CD8-positive, alpha-beta memory T cell (primary cell): ENCODE results near the gene CDKN2AIPNL. TPM values are rescaled to one million over a fixed set of nuclear protein-coding genes. Genes with fewer than 3 reads are reported as not detected.

Source experiments
- CTCF ChIA-PET: fragments of 350-600 bp; sonication (Branson Sonifier 250); formaldehyde crosslinking; loops from one replicate; lab custom pipeline; 2021; ENCODE audit warnings: antibody characterized with exemption; lab: Charles Lee
- POLR2A ChIA-PET: fragments of 350-600 bp; sonication (Branson Sonifier 250); formaldehyde crosslinking; loops from one replicate; lab custom pipeline; 2021; ENCODE audit warnings: antibody characterized with exemption; lab: Charles Lee
- DNase-seq, 5 donors: peaks; one replicate each; pipeline versions ENCODE4 v3.0.0 to v3.0.0-alpha.2; 2020 to 2022; ENCODE audit warnings: mixed read lengths in 1 of 5
- H3K27ac ChIP-seq: one replicate; pipeline ENCODE4 v1.7.0; 2013; ENCODE audit warnings: low read depth, mild to moderate bottlenecking, low read length, moderate library complexity
- H3K27me3 ChIP-seq: 2 replicates; pipeline ENCODE4 v1.7.0; 2013; ENCODE audit warnings: low read length, mild to moderate bottlenecking; ENCODE audit not compliant: insufficient read depth, poor library complexity, severe bottlenecking
- H3K36me3 ChIP-seq: 2 replicates; pipeline ENCODE4 v1.7.0; 2013; ENCODE audit warnings: mild to moderate bottlenecking, low read length, moderate library complexity; ENCODE audit not compliant: insufficient read depth
- H3K4me1 ChIP-seq: 2 replicates; pipeline ENCODE4 v1.7.0; 2013; ENCODE audit warnings: mild to moderate bottlenecking, low read length, moderate library complexity; ENCODE audit not compliant: insufficient read depth
- H3K4me3 ChIP-seq: 2 replicates; pipeline ENCODE4 v1.7.0; 2013; ENCODE audit warnings: mild to moderate bottlenecking, low read length
- H3K9me3 ChIP-seq: 2 replicates; pipeline ENCODE4 v1.7.0; 2013; ENCODE audit warnings: mild to moderate bottlenecking, low read length
- H3K27ac Mint-ChIP-seq, 8 donors: one replicate each; pipeline ENCODE4 v1.8.0; 2020 to 2021; ENCODE audit warnings: mixed read lengths in 8 of 8, mild to moderate bottlenecking in 6 of 8, inconsistent platforms in 3 of 8, moderate library complexity in 3 of 8
- H3K27me3 Mint-ChIP-seq, 2 donors: one replicate each; pipeline ENCODE4 v1.8.0; 2020 to 2021; ENCODE audit warnings: mixed read lengths in 2 of 2, mild to moderate bottlenecking in 1 of 2, moderate library complexity in 1 of 2
- H3K36me3 Mint-ChIP-seq, 3 donors: one replicate each; pipeline ENCODE4 v1.8.0; 2020 to 2021; ENCODE audit warnings: mixed read lengths in 3 of 3, inconsistent platforms in 1 of 3, mild to moderate bottlenecking in 1 of 3
- H3K4me1 Mint-ChIP-seq, 3 donors: one replicate each; pipeline ENCODE4 v1.8.0; 2020 to 2021; ENCODE audit warnings: mixed read lengths in 3 of 3, inconsistent platforms in 1 of 3, mild to moderate bottlenecking in 1 of 3
- H3K4me3 Mint-ChIP-seq, 7 donors: one replicate each; pipeline ENCODE4 v1.8.0; 2020 to 2021; ENCODE audit warnings: mixed read lengths in 7 of 7, mild to moderate bottlenecking in 6 of 7, moderate library complexity in 4 of 7, inconsistent platforms in 2 of 7
- H3K9me3 Mint-ChIP-seq, 5 donors: one replicate each; pipeline ENCODE4 v1.8.0; 2020 to 2022; ENCODE audit warnings: mixed read lengths in 5 of 5, mild to moderate bottlenecking in 3 of 5, moderate library complexity in 2 of 5, inconsistent platforms in 1 of 5
- polyA plus RNA-seq: library from polyadenylated mRNA; unstranded; fragments of 300-500 nt; fragmentation: Illumina TruSeq; gene quantifications from one replicate; pipeline ENCODE4 v1.2.3, GENCODE V29; 2021
- total RNA-seq, 2 experiments: library from RNA; stranded (reverse); gene quantifications; one replicate each; pipeline ENCODE4 v1.2.3, GENCODE V29; 2021

CDKN2AIPNL gene
- total and polyA plus RNA-seq, 3 experiments from 2014 or later, result 29.6 to 42.2 (median 42.1) TPM

GRCh38 chr5:134455466-134455865 lies 43.8 kb upstream of the CDKN2AIPNL start:
- no peaks in the 10 kb centered on the region for H3K4me1 ChIP-seq
- H3K27ac ChIP-seq, result no peak overlapping the region
- Mint-ChIP-seq H3K4me3 (no peak overlapping the region), H3K27ac (no peak overlapping the region), H3K36me3 (no peaks in the 10 kb centered on the region), H3K27me3 (peaks cover 0 to 2% of the 10 kb centered on the region in 2 donors), H3K4me1 (peaks cover 0 to under 1% (median 0%) of the 10 kb centered on the region in 3 donors), H3K9me3 (no peaks in the 10 kb centered on the region)
- H3K36me3 ChIP-seq, result no peaks in the 10 kb centered on the region
- CTCF ChIA-PET, result no interaction called here
- H3K27me3 ChIP-seq, result no peaks in the 10 kb centered on the region
- no peaks in the 10 kb centered on the region for H3K9me3 ChIP-seq
- DNase-seq, result no peak
- POLR2A ChIA-PET, result no interaction called here
- no peak overlapping the region for H3K4me3 ChIP-seq

- Mint-ChIP-seq H3K27ac (no peak overlapping the region), H3K36me3 (no peaks in the 10 kb centered on the region), H3K9me3 (no peaks in the 10 kb centered on the region), H3K4me3 (no peak overlapping the region), H3K27me3 (no peaks in the 10 kb centered on the region), H3K4me1 (peaks cover 0 to 3% (median 0%) of the 10 kb centered on the region in 3 donors)
- Histone ChIP-seq H3K27me3 (no peaks in the 10 kb centered on the region), H3K9me3 (no peaks in the 10 kb centered on the region), H3K36me3 (no peaks in the 10 kb centered on the region), H3K4me3 (no peak overlapping the region), H3K4me1 (no peaks in the 10 kb centered on the region), H3K27ac (no peak overlapping the region)
- DNase-seq, result no peak
- CTCF ChIA-PET, result no interaction called here
- POLR2A ChIA-PET, result interaction anchor here (0.7 kb wide), 1 partner anchor 9 kb away, joined by 4 read pairs; no protein-coding TSS in a partner anchor
Measured at GRCh38 chr5:134453016-134453415, 41.3 kb upstream of the CDKN2AIPNL start.

GRCh38 chr5:134451936-134452505 lies 40.3 kb upstream of the CDKN2AIPNL start:
- no peak overlapping the region for H3K27ac ChIP-seq
- H3K4me3 Mint-ChIP-seq, result no peak overlapping the region
- no peaks in the 10 kb centered on the region for H3K36me3 Mint-ChIP-seq
- H3K27me3 Mint-ChIP-seq, result no peaks in the 10 kb centered on the region
- no peak for DNase-seq
- H3K27ac Mint-ChIP-seq, result peak overlapping the region in 1 of 8 donors; percentile 44
- peaks cover 0 to 3% (median 0%) of the 10 kb centered on the region in 3 donors for H3K4me1 Mint-ChIP-seq
- ChIA-PET POLR2A (no interaction called here), CTCF (no interaction called here)
- no peaks in the 10 kb centered on the region for H3K9me3 Mint-ChIP-seq
- no peaks in the 10 kb centered on the region for H3K27me3 ChIP-seq
- no peaks in the 10 kb centered on the region for H3K4me1 ChIP-seq
- no peak overlapping the region for H3K4me3 ChIP-seq
- no peaks in the 10 kb centered on the region for H3K36me3 ChIP-seq
- no peaks in the 10 kb centered on the region for H3K9me3 ChIP-seq

- peak overlapping the region in 1 of 8 donors; percentile 33 for H3K27ac Mint-ChIP-seq
- no peaks in the 10 kb centered on the region for H3K27me3 ChIP-seq
- H3K9me3 ChIP-seq, result no peaks in the 10 kb centered on the region
- no peaks in the 10 kb centered on the region for H3K36me3 ChIP-seq
- no peak overlapping the region for H3K4me3 ChIP-seq
- CTCF ChIA-PET, result no interaction called here
- H3K36me3 Mint-ChIP-seq, result no peaks in the 10 kb centered on the region
- no peaks in the 10 kb centered on the region for H3K27me3 Mint-ChIP-seq
- no peaks in the 10 kb centered on the region for H3K4me1 ChIP-seq
- POLR2A ChIA-PET, result no interaction called here
- H3K4me1 Mint-ChIP-seq, result peaks cover 0 to 3% (median 0%) of the 10 kb centered on the region in 3 donors
- no peak overlapping the region for H3K4me3 Mint-ChIP-seq
- H3K9me3 Mint-ChIP-seq, result no peaks in the 10 kb centered on the region
- DNase-seq, result no peak
- H3K27ac ChIP-seq, result no peak overlapping the region
Measured at GRCh38 chr5:134451225-134451935, 39.7 kb upstream of the CDKN2AIPNL start.

GRCh38 chr5:134450374-134450773 lies 38.7 kb upstream of the CDKN2AIPNL start:
- Histone ChIP-seq H3K4me3 (no peak overlapping the region), H3K27me3 (no peaks in the 10 kb centered on the region), H3K9me3 (no peaks in the 10 kb centered on the region), H3K36me3 (no peaks in the 10 kb centered on the region), H3K4me1 (no peaks in the 10 kb centered on the region), H3K27ac (no peak overlapping the region)
- Mint-ChIP-seq H3K9me3 (no peaks in the 10 kb centered on the region), H3K27ac (peak overlapping the region in 1 of 8 donors; percentile 56), H3K36me3 (no peaks in the 10 kb centered on the region), H3K4me1 (peaks cover 0 to 3% (median 0%) of the 10 kb centered on the region in 3 donors), H3K4me3 (no peak overlapping the region), H3K27me3 (no peaks in the 10 kb centered on the region)
- CTCF ChIA-PET, result no interaction called here
- POLR2A ChIA-PET, result no interaction called here
- DNase-seq, result no peak

- Histone ChIP-seq H3K27ac (no peak overlapping the region), H3K36me3 (no peaks in the 10 kb centered on the region), H3K4me3 (no peak overlapping the region), H3K4me1 (no peaks in the 10 kb centered on the region), H3K27me3 (no peaks in the 10 kb centered on the region), H3K9me3 (no peaks in the 10 kb centered on the region)
- Mint-ChIP-seq H3K4me3 (no peak overlapping the region), H3K27me3 (no peaks in the 10 kb centered on the region), H3K4me1 (peaks cover 0 to 3% (median 0%) of the 10 kb centered on the region in 3 donors), H3K9me3 (no peaks in the 10 kb centered on the region), H3K36me3 (no peaks in the 10 kb centered on the region), H3K27ac (no peak overlapping the region)
- ChIA-PET CTCF (no interaction called here), POLR2A (no interaction called here)
- DNase-seq, result no peak
Measured at GRCh38 chr5:134449167-134449566, 37.5 kb upstream of the CDKN2AIPNL start.

- ChIA-PET CTCF (no interaction called here), POLR2A (no interaction called here)
- Mint-ChIP-seq H3K27me3 (no peaks in the 10 kb centered on the region), H3K4me1 (peaks cover 0 to 3% (median 0%) of the 10 kb centered on the region in 3 donors), H3K36me3 (no peaks in the 10 kb centered on the region), H3K4me3 (no peak overlapping the region), H3K9me3 (no peaks in the 10 kb centered on the region), H3K27ac (no peak overlapping the region)
- H3K4me3 ChIP-seq, result no peak overlapping the region
- no peaks in the 10 kb centered on the region for H3K36me3 ChIP-seq
- H3K27ac ChIP-seq, result no peak overlapping the region
- DNase-seq, result no peak
- no peaks in the 10 kb centered on the region for H3K9me3 ChIP-seq
- H3K4me1 ChIP-seq, result no peaks in the 10 kb centered on the region
- H3K27me3 ChIP-seq, result no peaks in the 10 kb centered on the region
Measured at GRCh38 chr5:134447815-134448520, 36.3 kb upstream of the CDKN2AIPNL start.

- Histone ChIP-seq H3K27me3 (no peaks in the 10 kb centered on the region), H3K27ac (no peak overlapping the region)
Measured at GRCh38 chr5:134446938-134447337, 35.3 kb upstream of the CDKN2AIPNL start.

More at GRCh38 chr5:134446938-134447337, 35.3 kb upstream of the CDKN2AIPNL start:
- no peaks in the 10 kb centered on the region for H3K9me3 ChIP-seq
- DNase-seq, result no peak
- ChIA-PET CTCF (no interaction called here), POLR2A (no interaction called here)
- H3K4me1 ChIP-seq, result no peaks in the 10 kb centered on the region
- Mint-ChIP-seq H3K27ac (peak overlapping the region in 1 of 8 donors; percentile 32), H3K9me3 (no peaks in the 10 kb centered on the region), H3K27me3 (no peaks in the 10 kb centered on the region), H3K36me3 (no peaks in the 10 kb centered on the region), H3K4me3 (no peak overlapping the region), H3K4me1 (peaks cover 0 to 3% (median 0%) of the 10 kb centered on the region in 3 donors)
- no peaks in the 10 kb centered on the region for H3K36me3 ChIP-seq
- no peak overlapping the region for H3K4me3 ChIP-seq
